HEK293 (cell line): ENCODE measurements around the gene PHF14.

Source experiments
- ATF2 ChIP-seq: fragments of 450-650 bp; formaldehyde crosslinking; IDR thresholded peaks from 2 replicates; pipeline ENCODE4 v1.5.1; 2016; ENCODE audit warnings: missing biosample characterization, missing genetic modification characterization, low read depth
- CTCF ChIP-seq: fragments of 450-650 bp; formaldehyde crosslinking; IDR thresholded peaks from 2 replicates; pipeline ENCODE4 v1.5.1; 2016; ENCODE audit warnings: missing biosample characterization, missing genetic modification characterization
- HIC1 ChIP-seq: fragments of 450-650 bp; formaldehyde crosslinking; IDR thresholded peaks from 2 replicates; pipeline ENCODE4 v1.5.1; 2016; ENCODE audit warnings: missing biosample characterization, missing genetic modification characterization
- IKZF3 ChIP-seq: fragments of 450-650 bp; IDR thresholded peaks from 2 replicates; pipeline ENCODE4 v1.5.0; 2018; ENCODE audit warnings: missing biosample characterization, mild to moderate bottlenecking, missing genetic modification characterization, moderate library complexity
- PBX3 ChIP-seq: sonication (generic); formaldehyde crosslinking; IDR thresholded peaks from 2 replicates; pipeline ENCODE4 v1.8.1; 2022; ENCODE audit warnings: mild to moderate bottlenecking, moderate library complexity, missing genetic modification reagents
- PRDM10 ChIP-seq: fragments of 450-650 bp; formaldehyde crosslinking; IDR thresholded peaks from 2 replicates; pipeline ENCODE4 v1.5.1; 2016; ENCODE audit warnings: missing biosample characterization, missing genetic modification characterization
- REST ChIP-seq: fragments of 450-650 bp; formaldehyde crosslinking; IDR thresholded peaks from 2 replicates; pipeline ENCODE4 v1.5.1; 2016; ENCODE audit warnings: missing biosample characterization, missing genetic modification characterization
- SETDB1 ChIP-seq: IDR thresholded peaks from one replicate; pipeline ENCODE4 v1.6.1; 2017; ENCODE audit warnings: mild to moderate bottlenecking, low read length, moderate library complexity, mixed read lengths; ENCODE audit not compliant: insufficient read length
- SP2 ChIP-seq: fragments of 450-650 bp; formaldehyde crosslinking; IDR thresholded peaks from 2 replicates; pipeline ENCODE4 v1.5.1; 2016; ENCODE audit warnings: missing biosample characterization, missing genetic modification characterization
- TCF7L2 ChIP-seq: IDR thresholded peaks from 2 replicates; pipeline ENCODE4 v1.6.1; 2011; ENCODE audit warnings: low read depth, mild to moderate bottlenecking, inconsistent platforms, low read length, moderate library complexity, borderline replicate concordance
- TSHZ1 ChIP-seq: fragments of 450-650 bp; formaldehyde crosslinking; IDR thresholded peaks from 2 replicates; pipeline ENCODE4 v1.5.1; 2016; ENCODE audit warnings: missing biosample characterization, missing genetic modification characterization, borderline replicate concordance
- ZNF629 ChIP-seq: fragments of 450-650 bp; formaldehyde crosslinking; IDR thresholded peaks from 2 replicates; pipeline ENCODE4 v1.5.1; 2017; ENCODE audit warnings: missing biosample characterization, missing genetic modification characterization
- ZNF701 ChIP-seq: fragments of 450-650 bp; formaldehyde crosslinking; IDR thresholded peaks from 2 replicates; pipeline ENCODE4 v1.5.1; 2016; ENCODE audit warnings: missing biosample characterization, missing genetic modification characterization
- ZNF792 ChIP-seq: fragments of 450-650 bp; formaldehyde crosslinking; IDR thresholded peaks from 2 replicates; pipeline ENCODE4 v1.5.1; 2016; ENCODE audit warnings: missing biosample characterization, missing genetic modification characterization

- TF ChIP-seq SP2 (no peak), REST (tag by site-specific recombination) (no peak), ZNF701 (tag by site-specific recombination) (no peak), PRDM10 (tag by site-specific recombination) (no peak), PBX3 (CRISPR knock-in tag) (no peak), CTCF (tag by site-specific recombination) (no peak), ZNF629 (tag by site-specific recombination) (no peak), ZNF792 (no peak), IKZF3 (no peak), HIC1 (tag by site-specific recombination) (no peak), TSHZ1 (tag by site-specific recombination) (no peak), TCF7L2 (no peak), SETDB1 (no peak), ATF2 (no peak)
Observed at GRCh38 chr7:11155883-11156282, 182.2 kb downstream of the PHF14 start.
